Measurements from ENCODE around the gene U2SURP. TPM values are rescaled to one million over a fixed set of nuclear protein-coding genes. Genes with fewer than 3 reads are reported as not detected.

Gene U2SURP
- total RNA-seq, 1 donor from 2014 or later = 189 TPM

DNA sequence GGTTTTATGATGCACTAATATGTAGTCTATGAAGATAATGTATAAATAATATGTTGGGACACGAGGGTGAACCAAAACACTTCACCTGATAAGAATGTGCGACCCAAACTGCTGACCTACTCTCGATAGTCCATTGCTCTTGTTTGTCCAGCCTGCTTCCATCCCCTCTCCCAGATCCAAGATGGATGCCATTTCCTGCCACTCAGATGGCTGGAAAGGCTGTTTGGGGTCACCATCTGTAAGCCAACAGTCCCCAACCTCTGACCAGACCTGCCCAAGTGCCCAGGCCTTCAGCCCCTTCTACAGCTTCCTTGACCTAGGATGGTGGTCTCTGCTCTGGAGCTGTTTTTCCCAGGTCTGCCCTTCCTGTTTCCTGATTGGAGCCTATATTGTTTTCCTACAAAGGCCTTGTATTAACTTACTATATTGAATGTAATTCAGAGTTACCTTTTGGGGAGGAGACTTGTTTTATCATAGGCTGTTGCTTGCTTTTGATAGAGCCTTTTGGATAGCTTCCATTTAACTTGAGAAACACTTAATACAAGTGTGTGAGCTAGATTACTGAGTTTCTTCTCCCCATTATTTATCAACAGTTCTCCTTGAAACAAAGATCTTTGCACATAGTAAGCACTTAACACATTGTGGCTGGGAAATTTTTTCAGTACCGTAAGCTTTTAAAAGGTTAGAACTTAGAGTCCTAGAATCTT is 32.9 kb upstream of the U2SURP start:
- Mint-ChIP-seq H3K4me3 (no peak overlapping the region), H3K27me3 (peaks cover 58% of the 10 kb centered on the region), H3K36me3 (ENCODE audit: low read depth) (peaks cover 2% of the 10 kb centered on the region), H3K9me3 (no peaks in the 10 kb centered on the region), H3K27ac (no peak overlapping the region), H3K4me1 (peaks cover 4% of the 10 kb centered on the region)
- intact Hi-C loops (cut with micrococcal nuclease) = no loop called here
- no peak for DNase-seq

DNA sequence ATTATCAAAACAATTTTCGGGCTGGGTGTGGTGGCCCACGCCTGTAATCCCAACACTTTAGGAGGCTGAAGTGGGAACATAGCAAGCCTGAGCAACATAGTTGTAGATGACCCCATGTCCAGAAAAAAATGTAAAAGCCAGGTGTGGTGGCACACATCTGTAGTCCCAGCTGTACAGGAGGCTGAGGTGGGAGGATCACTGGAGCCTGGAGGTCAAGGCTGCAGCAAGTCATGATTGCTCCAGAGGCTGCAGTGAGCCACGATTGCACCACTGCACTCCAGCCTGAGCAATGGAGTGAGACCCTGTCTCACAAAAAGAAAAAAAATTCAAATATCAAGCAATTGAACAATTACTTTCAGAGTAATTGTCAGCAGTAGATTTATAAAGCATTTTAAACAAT is 29.9 kb upstream of the U2SURP start:
- no peak overlapping the region for H3K4me3 Mint-ChIP-seq
- no peak for DNase-seq
- peaks cover 42% of the 10 kb centered on the region for H3K27me3 Mint-ChIP-seq
- no peak overlapping the region for H3K27ac Mint-ChIP-seq
- no peaks in the 10 kb centered on the region for H3K36me3 Mint-ChIP-seq (ENCODE audit: low read depth)
- H3K4me1 Mint-ChIP-seq = no peaks in the 10 kb centered on the region
- H3K9me3 Mint-ChIP-seq = no peaks in the 10 kb centered on the region
- intact Hi-C loops (cut with micrococcal nuclease) = no loop called here

- H3K27me3 Mint-ChIP-seq = peaks cover 40% of the 10 kb centered on the region
- intact Hi-C loops (cut with micrococcal nuclease) = no loop called here
- H3K4me1 Mint-ChIP-seq = no peaks in the 10 kb centered on the region
- H3K36me3 Mint-ChIP-seq (ENCODE audit: low read depth) = no peaks in the 10 kb centered on the region
- H3K9me3 Mint-ChIP-seq = no peaks in the 10 kb centered on the region
- no peak overlapping the region for H3K27ac Mint-ChIP-seq
- DNase-seq = no peak
- no peak overlapping the region for H3K4me3 Mint-ChIP-seq
These were observed 29.1 kb upstream of the U2SURP start for GRCh38 chr3:142972092-142972753.

GRCh38 chr3:142973217-142974009 is 28.0 kb upstream of the U2SURP start:
- Mint-ChIP-seq H3K4me3 (no peak overlapping the region), H3K4me1 (no peaks in the 10 kb centered on the region), H3K27ac (no peak overlapping the region)

GRCh38 chr3:142975316-142975995 is 25.9 kb upstream of the U2SURP start:
- intact Hi-C loops (cut with micrococcal nuclease) = no loop called here
- Mint-ChIP-seq H3K4me3 (no peak overlapping the region), H3K36me3 (ENCODE audit: low read depth) (no peaks in the 10 kb centered on the region), H3K4me1 (no peaks in the 10 kb centered on the region), H3K27me3 (peaks cover 41% of the 10 kb centered on the region), H3K9me3 (no peaks in the 10 kb centered on the region), H3K27ac (no peak overlapping the region)
- DNase-seq = no peak

More at GRCh38 chr3:142973217-142974009, 28.0 kb upstream of the U2SURP start:
- Mint-ChIP-seq H3K27me3 (peaks cover 36% of the 10 kb centered on the region), H3K36me3 (ENCODE audit: low read depth) (no peaks in the 10 kb centered on the region), H3K9me3 (no peaks in the 10 kb centered on the region)
- no peak for DNase-seq
- intact Hi-C loops (cut with micrococcal nuclease) = no loop called here

GRCh38 chr3:142976621-142977398 is 24.6 kb upstream of the U2SURP start:
- Mint-ChIP-seq H3K36me3 (ENCODE audit: low read depth) (no peaks in the 10 kb centered on the region), H3K27me3 (peaks cover 41% of the 10 kb centered on the region), H3K9me3 (no peaks in the 10 kb centered on the region), H3K27ac (no peak overlapping the region), H3K4me1 (no peaks in the 10 kb centered on the region), H3K4me3 (no peak overlapping the region)
- intact Hi-C loops (cut with micrococcal nuclease) = no loop called here
- DNase-seq = no peak

DNA sequence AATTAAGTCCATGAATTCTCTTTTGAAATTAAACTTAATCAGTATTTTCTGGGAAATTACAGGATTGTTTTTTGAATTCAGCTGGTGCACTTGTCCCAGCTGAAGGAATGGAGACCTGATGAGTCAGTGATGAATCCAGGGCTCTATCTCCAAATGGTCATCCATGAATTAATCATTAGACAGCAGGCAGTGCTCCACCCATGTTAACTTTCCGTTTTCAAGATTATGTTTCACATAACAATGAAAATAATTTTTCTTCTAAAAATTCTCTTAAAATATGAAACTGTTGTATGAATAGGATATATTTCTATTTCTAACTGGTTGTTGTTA is 24.0 kb upstream of the U2SURP start:
- DNase-seq = no peak
- Mint-ChIP-seq H3K4me3 (no peak overlapping the region), H3K27ac (no peak overlapping the region), H3K9me3 (no peaks in the 10 kb centered on the region), H3K27me3 (peaks cover 39% of the 10 kb centered on the region), H3K4me1 (no peaks in the 10 kb centered on the region), H3K36me3 (ENCODE audit: low read depth) (no peaks in the 10 kb centered on the region)
- intact Hi-C loops (cut with micrococcal nuclease) = no loop called here

- H3K27ac Mint-ChIP-seq = no peak overlapping the region
- H3K4me3 Mint-ChIP-seq = no peak overlapping the region
- no peaks in the 10 kb centered on the region for H3K36me3 Mint-ChIP-seq (ENCODE audit: low read depth)
- no peaks in the 10 kb centered on the region for H3K4me1 Mint-ChIP-seq
- H3K27me3 Mint-ChIP-seq = peaks cover 41% of the 10 kb centered on the region
- H3K9me3 Mint-ChIP-seq = no peaks in the 10 kb centered on the region
- DNase-seq = no peak
- intact Hi-C loops (cut with micrococcal nuclease) = no loop called here
These were observed 20.3 kb upstream of the U2SURP start for GRCh38 chr3:142981108-142981507.

GRCh38 chr3:142982038-142982773 is 19.2 kb upstream of the U2SURP start:
- intact Hi-C loops (cut with micrococcal nuclease) = no loop called here
- H3K9me3 Mint-ChIP-seq = no peaks in the 10 kb centered on the region
- H3K4me1 Mint-ChIP-seq = no peaks in the 10 kb centered on the region
- no peak for DNase-seq
- no peak overlapping the region for H3K27ac Mint-ChIP-seq
- peaks cover 37% of the 10 kb centered on the region for H3K27me3 Mint-ChIP-seq
- H3K4me3 Mint-ChIP-seq = no peak overlapping the region
- no peaks in the 10 kb centered on the region for H3K36me3 Mint-ChIP-seq (ENCODE audit: low read depth)

DNA sequence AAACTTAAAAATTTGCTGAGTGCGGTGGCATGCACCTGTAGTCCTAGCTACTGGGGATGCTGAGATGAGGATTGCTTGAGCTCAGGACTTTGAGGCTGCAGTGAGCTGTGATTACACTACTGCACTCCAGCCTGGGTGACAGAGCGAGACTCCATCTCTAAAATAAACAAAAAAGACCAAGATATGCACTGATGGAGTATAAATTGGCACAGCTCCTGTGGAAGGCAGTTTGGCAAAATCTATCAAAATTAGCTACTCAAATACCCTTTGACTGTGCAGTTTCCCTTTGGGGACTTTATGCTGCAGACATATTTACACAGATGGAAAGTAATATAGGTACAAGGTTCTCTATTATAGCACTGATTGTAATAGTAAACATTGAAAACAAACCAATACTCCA is 18.1 kb upstream of the U2SURP start:
- Mint-ChIP-seq H3K27me3 (peaks cover 42% of the 10 kb centered on the region), H3K36me3 (ENCODE audit: low read depth) (no peaks in the 10 kb centered on the region), H3K27ac (no peak overlapping the region), H3K4me1 (peaks cover 3% of the 10 kb centered on the region), H3K9me3 (no peaks in the 10 kb centered on the region), H3K4me3 (no peak overlapping the region)
- intact Hi-C loops (cut with micrococcal nuclease) = no loop called here
- DNase-seq = no peak

DNA sequence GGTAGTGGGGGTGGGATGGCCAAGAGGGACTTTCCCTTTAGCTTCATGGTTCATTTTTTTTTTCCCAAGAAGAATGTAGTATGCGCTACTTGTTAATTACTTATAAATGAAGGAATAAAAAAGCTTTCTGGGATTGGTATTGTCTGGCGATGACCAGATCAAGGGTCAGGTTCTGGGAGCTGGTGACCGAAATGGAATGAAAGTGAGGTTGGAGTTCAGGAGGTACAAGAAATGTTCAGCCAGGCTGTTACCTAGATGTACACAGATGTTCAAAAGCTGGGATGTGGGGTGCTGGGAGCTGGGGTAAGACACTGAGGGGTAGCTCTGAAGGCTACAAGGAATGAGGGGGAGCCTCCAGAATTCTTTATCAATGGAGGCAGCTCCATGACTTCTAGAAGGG is 17.1 kb upstream of the U2SURP start:
- H3K27ac Mint-ChIP-seq = no peak overlapping the region
- H3K4me3 Mint-ChIP-seq = no peak overlapping the region

DNA sequence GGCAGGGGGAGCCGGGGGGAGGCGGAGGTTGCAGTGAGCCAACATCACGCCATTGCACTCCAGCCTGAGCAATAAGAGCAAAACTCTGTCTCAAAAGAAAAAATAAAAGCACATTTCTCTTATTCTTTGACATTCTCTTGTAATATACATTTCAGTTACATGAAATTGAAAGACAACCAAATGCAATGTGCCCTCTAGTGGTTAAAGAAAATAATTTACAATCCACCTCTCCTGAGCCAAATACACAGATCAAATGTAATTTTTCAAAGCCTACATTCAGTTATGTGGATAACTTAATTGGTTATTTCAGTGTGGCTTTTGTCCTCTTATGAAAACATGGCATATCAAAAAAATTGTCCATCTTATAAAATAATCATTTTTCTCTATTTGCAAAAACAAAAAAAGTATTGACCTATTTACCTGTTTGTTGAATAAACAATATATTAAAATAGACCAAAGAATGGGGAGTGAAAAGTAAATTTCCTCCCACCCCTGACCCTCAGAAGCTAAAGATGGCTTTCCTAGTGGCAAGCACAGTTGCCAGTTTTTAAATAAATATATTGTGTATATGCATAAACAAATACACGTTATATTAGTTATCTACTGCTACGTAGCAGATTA is 14.2 kb upstream of the U2SURP start:
- Mint-ChIP-seq H3K4me1 (peaks cover 3% of the 10 kb centered on the region), H3K36me3 (ENCODE audit: low read depth) (no peaks in the 10 kb centered on the region), H3K9me3 (no peaks in the 10 kb centered on the region), H3K27me3 (peaks cover 28% of the 10 kb centered on the region), H3K27ac (no peak overlapping the region), H3K4me3 (no peak overlapping the region)
- DNase-seq = no peak
- intact Hi-C loops (cut with micrococcal nuclease) = loop anchor here (1.0 kb wide), 1 partner anchor 159 kb away; no protein-coding TSS in a partner anchor

More for the DNA sequence above, 17.1 kb upstream of the U2SURP start:
- Mint-ChIP-seq H3K4me1 (peaks cover 3% of the 10 kb centered on the region), H3K36me3 (ENCODE audit: low read depth) (no peaks in the 10 kb centered on the region), H3K9me3 (no peaks in the 10 kb centered on the region), H3K27me3 (peaks cover 34% of the 10 kb centered on the region)
- intact Hi-C loops (cut with micrococcal nuclease) = no loop called here
- DNase-seq = no peak
